EH (cell line): Measurements from ENCODE around the gene CAP2.
"Not testable (repeated sequence)": the region's sequence is repeated elsewhere in the genome, so short reads cannot be mapped to it uniquely, and the experiment has no call there.

Experiments used
- DNase-seq: peaks from one replicate; pipeline ENCODE4 v3.0.0-alpha.2; 2015; ENCODE audit warnings: low read depth

The CAP2 gene

GRCh38 chr6:17504005-17504404 is 110.6 kb downstream of the CAP2 start:
- no peak for DNase-seq

- DNase-seq = peak; percentile 41
Measured at GRCh38 chr6:17505062-17505476, 111.7 kb downstream of the CAP2 start.

GRCh38 chr6:17505767-17506280 is 112.4 kb downstream of the CAP2 start:
- peak; percentile 79 for DNase-seq

GRCh38 chr6:17506531-17506930 is 113.1 kb downstream of the CAP2 start:
- DNase-seq = no peak

GRCh38 chr6:17506962-17507361 is 113.6 kb downstream of the CAP2 start:
- DNase-seq = no peak

GRCh38 chr6:17511084-17511483 is 117.7 kb downstream of the CAP2 start:
- DNase-seq = no peak

- no peak for DNase-seq
Measured at GRCh38 chr6:17511580-17511979, 118.2 kb downstream of the CAP2 start.

- DNase-seq = no peak
Measured at GRCh38 chr6:17519120-17519519, 125.7 kb downstream of the CAP2 start.

GRCh38 chr6:17525637-17526036 is 132.2 kb downstream of the CAP2 start:
- no peak for DNase-seq

- peak; percentile 38 for DNase-seq
Measured at GRCh38 chr6:17527076-17527475, 133.7 kb downstream of the CAP2 start.

GRCh38 chr6:17530321-17530835 is 137.0 kb downstream of the CAP2 start:
- DNase-seq = no peak

GRCh38 chr6:17536586-17536985 is 143.2 kb downstream of the CAP2 start:
- DNase-seq = no peak

GRCh38 chr6:17542243-17542642 is 148.8 kb downstream of the CAP2 start:
- no peak for DNase-seq

GRCh38 chr6:17545681-17546080 is 152.3 kb downstream of the CAP2 start:
- DNase-seq = not testable (repeated sequence)

- DNase-seq = no peak
Measured at GRCh38 chr6:17551383-17551958, 158.1 kb downstream of the CAP2 start.

GRCh38 chr6:17552861-17553260 is 159.5 kb downstream of the CAP2 start:
- no peak for DNase-seq

GRCh38 chr6:17556014-17556413 is 162.6 kb downstream of the CAP2 start:
- DNase-seq = no peak

- DNase-seq = no peak
Measured at GRCh38 chr6:17562636-17563035, 169.2 kb downstream of the CAP2 start.

- DNase-seq = no peak
Measured at GRCh38 chr6:17565399-17565798, 172.0 kb downstream of the CAP2 start.

GRCh38 chr6:17574866-17575560 is 181.6 kb downstream of the CAP2 start:
- peak; percentile 87 for DNase-seq

GRCh38 chr6:17577059-17577458 is 183.7 kb downstream of the CAP2 start:
- no peak for DNase-seq

- peak; percentile 54 for DNase-seq
Measured at GRCh38 chr6:17580518-17581048, 187.2 kb downstream of the CAP2 start.

GRCh38 chr6:17581282-17581681 is 187.9 kb downstream of the CAP2 start:
- not testable (repeated sequence) for DNase-seq
